Suprapubic skin (tissue), 4 donors: ENCODE data around the gene CARF. TPM values are rescaled to one million over a fixed set of nuclear protein-coding genes. Genes with fewer than 3 reads are reported as not detected.

Experiments used
- DNase-seq, 2 donors: peaks; one replicate each; pipeline ENCODE4 v3.0.0-alpha.2; 2019; ENCODE audit warnings: low spot score in 2 of 2
- H3K27ac ChIP-seq: fragments of 200-600 bp; sonication (generic); one replicate; pipeline ENCODE4 v1.5.1; 2019
- H3K27me3 ChIP-seq: fragments of 200-600 bp; sonication (generic); one replicate; pipeline ENCODE4 v1.5.1; 2019
- H3K36me3 ChIP-seq: fragments of 200-600 bp; sonication (generic); one replicate; pipeline ENCODE4 v1.5.1; 2019
- H3K4me1 ChIP-seq: fragments of 200-600 bp; sonication (generic); one replicate; pipeline ENCODE4 v1.5.1; 2019
- H3K4me3 ChIP-seq: fragments of 200-600 bp; sonication (generic); one replicate; pipeline ENCODE4 v1.5.1; 2019; ENCODE audit warnings: mild to moderate bottlenecking
- H3K9me3 ChIP-seq: fragments of 200-600 bp; sonication (generic); one replicate; pipeline ENCODE4 v1.5.1; 2019
- CTCF ChIP-seq, 2 donors: fragments of 200-600 bp in 1 of 2; fragments of 450-650 bp in 1 of 2; sonication (generic) in 1 of 2; IDR thresholded peaks; one replicate each; pipeline ENCODE4 v1.5.1; 2016 to 2019; ENCODE audit warnings: antibody characterized with exemption in 2 of 2, mild to moderate bottlenecking in 1 of 2, moderate library complexity in 1 of 2
- EP300 ChIP-seq: sonication (generic); formaldehyde crosslinking; IDR thresholded peaks from one replicate; pipeline ENCODE4 v1.6.1; 2017; ENCODE audit warnings: antibody characterized with exemption
- POLR2A ChIP-seq, 2 donors: fragments of 450-650 bp; IDR thresholded peaks; one replicate each; pipeline ENCODE4 v1.6.1; 2017; ENCODE audit warnings: antibody characterized with exemption in 2 of 2, mild to moderate bottlenecking in 2 of 2, moderate library complexity in 2 of 2
- POLR2AphosphoS5 ChIP-seq, 3 donors: sonication (generic); formaldehyde crosslinking; IDR thresholded peaks; one replicate each; pipeline ENCODE4 v1.6.1; 2017; ENCODE audit warnings: antibody characterized with exemption in 3 of 3
- WGBS: methylation state at CpG from one replicate; pipeline ENCODE4 v1.1.5; 2018; 5-methylcytosine and 5-hydroxymethylcytosine counted together
- total RNA-seq, 4 donors: library from RNA; depleted of rRNA; stranded (reverse); fragments of >200 nt; gene quantifications; one replicate each; pipeline ENCODE4 v1.1.0, GENCODE V29; 2016

CARF gene
- total RNA-seq, 4 donors from 2014 or later, result 6.7 to 20.6 (median 11.1) TPM

GRCh38 chr2:202932425-202933138 lies 20.5 kb downstream of the CARF start:
- H3K4me1 ChIP-seq, result no peaks in the 10 kb centered on the region
- TF ChIP-seq EP300 (no peak), POLR2AphosphoS5 (IDR thresholded peaks at IDR 0.05) (no peak), POLR2A (IDR thresholded peaks at IDR 0.05) (no peak), CTCF (IDR thresholded peaks at IDR 0.05) (no peak)

GRCh38 chr2:202933139-202933510 lies 21.1 kb downstream of the CARF start:
- no peak overlapping the region for H3K4me3 ChIP-seq
- H3K36me3 ChIP-seq, result peaks cover 9% of the 10 kb centered on the region
- H3K9me3 ChIP-seq, result no peaks in the 10 kb centered on the region
- no peaks in the 10 kb centered on the region for H3K27me3 ChIP-seq
- no peak for TF ChIP-seq EP300
- TF ChIP-seq POLR2AphosphoS5 (IDR thresholded peaks at IDR 0.05), result no peak
- TF ChIP-seq CTCF (IDR thresholded peaks at IDR 0.05), result no peak
- no peak for TF ChIP-seq POLR2A (IDR thresholded peaks at IDR 0.05)
- WGBS, result 97% methylated on average over 4 of the region's 5 CpGs
- no peak for DNase-seq
- no peaks in the 10 kb centered on the region for H3K4me1 ChIP-seq
- H3K27ac ChIP-seq, result no peak overlapping the region

More at GRCh38 chr2:202932425-202933138, 20.5 kb downstream of the CARF start:
- DNase-seq, result no peak
- Histone ChIP-seq H3K9me3 (no peaks in the 10 kb centered on the region), H3K36me3 (peaks cover 15% of the 10 kb centered on the region), H3K27ac (no peak overlapping the region), H3K27me3 (no peaks in the 10 kb centered on the region), H3K4me3 (no peak overlapping the region)
- 81% methylated on average over 3 of the region's 3 CpGs for WGBS

GRCh38 chr2:202933958-202934357 lies 21.9 kb downstream of the CARF start:
- Histone ChIP-seq H3K4me3 (no peak overlapping the region), H3K36me3 (peaks cover 13% of the 10 kb centered on the region)

GRCh38 chr2:202934456-202934855 lies 22.4 kb downstream of the CARF start:
- no peak for TF ChIP-seq POLR2AphosphoS5 (IDR thresholded peaks at IDR 0.05)
- no peak for TF ChIP-seq POLR2A (IDR thresholded peaks at IDR 0.05)
- no peak for TF ChIP-seq CTCF (IDR thresholded peaks at IDR 0.05)
- no peak for TF ChIP-seq EP300
- no peak overlapping the region for H3K4me3 ChIP-seq
- no peaks in the 10 kb centered on the region for H3K27me3 ChIP-seq
- peaks cover 17% of the 10 kb centered on the region for H3K36me3 ChIP-seq
- no peaks in the 10 kb centered on the region for H3K9me3 ChIP-seq
- no peak for DNase-seq
- WGBS, result 100% methylated on average over 2 of the region's 2 CpGs
- H3K4me1 ChIP-seq, result no peaks in the 10 kb centered on the region
- H3K27ac ChIP-seq, result no peak overlapping the region

More at GRCh38 chr2:202933958-202934357, 21.9 kb downstream of the CARF start:
- no peaks in the 10 kb centered on the region for H3K9me3 ChIP-seq
- 84% methylated on average over 2 of the region's 2 CpGs for WGBS
- no peak for DNase-seq
- TF ChIP-seq EP300, result no peak
- TF ChIP-seq POLR2A (IDR thresholded peaks at IDR 0.05), result no peak
- TF ChIP-seq POLR2AphosphoS5 (IDR thresholded peaks at IDR 0.05), result no peak
- TF ChIP-seq CTCF (IDR thresholded peaks at IDR 0.05), result no peak
- H3K27ac ChIP-seq, result no peak overlapping the region
- no peaks in the 10 kb centered on the region for H3K4me1 ChIP-seq
- no peaks in the 10 kb centered on the region for H3K27me3 ChIP-seq

GRCh38 chr2:202938960-202939359 lies 26.9 kb downstream of the CARF start:
- no peak for TF ChIP-seq EP300
- no peak for TF ChIP-seq CTCF (IDR thresholded peaks at IDR 0.05)
- no peak for TF ChIP-seq POLR2AphosphoS5 (IDR thresholded peaks at IDR 0.05)
- TF ChIP-seq POLR2A (IDR thresholded peaks at IDR 0.05), result no peak
- 97% methylated on average over 3 of the region's 3 CpGs for WGBS
- H3K36me3 ChIP-seq, result peaks cover 31% of the 10 kb centered on the region
- H3K27me3 ChIP-seq, result no peaks in the 10 kb centered on the region
- no peak overlapping the region for H3K27ac ChIP-seq
- DNase-seq, result no peak
- no peak overlapping the region for H3K4me3 ChIP-seq
- no peaks in the 10 kb centered on the region for H3K4me1 ChIP-seq
- H3K9me3 ChIP-seq, result no peaks in the 10 kb centered on the region
